ENCODE measurements around the gene ZFP36L1. TPM values are rescaled to one million over a fixed set of nuclear protein-coding genes. Genes with fewer than 3 reads are reported as not detected.

Gene ZFP36L1
- total RNA-seq, 2 donors from 2014 or later: 97.0 to 123 TPM

GRCh38 chr14:68815298-68816182, 22.7 kb upstream of the ZFP36L1 start:
- Histone ChIP-seq H3K9me3 (no peaks in the 10 kb centered on the region), H3K9ac (ENCODE audit: low read depth in 2 of 2, low read length in 2 of 2) (peak overlapping the region; percentile 84 to 93), H3K27me3 (no peaks in the 10 kb centered on the region), H3K4me3 (peak overlapping the region; percentile 47), H3K4me1 (peaks cover 10% of the 10 kb centered on the region), H3K27ac (peak overlapping the region; percentile 99), H3K36me3 (no peaks in the 10 kb centered on the region)
- intact Hi-C loops (cut with DNase I): loop anchor here (2.0 to 5.0 kb wide), 2 partner anchors 565 to 873 kb away; no protein-coding TSS in a partner anchor
- no peak for DNase-seq
- no peak for TF ChIP-seq CTCF (IDR thresholded peaks at IDR 0.05)

- H3K9ac ChIP-seq (ENCODE audit: low read depth in 2 of 2, low read length in 2 of 2): peak overlapping the region; percentile 61 to 84
- H3K9me3 ChIP-seq: no peaks in the 10 kb centered on the region
- no peak for DNase-seq
- intact Hi-C loops (cut with DNase I): loop anchor here (5.0 kb wide), 1 partner anchor 872 kb away; no protein-coding TSS in a partner anchor
- TF ChIP-seq CTCF (IDR thresholded peaks at IDR 0.05): no peak
- H3K4me3 ChIP-seq: no peak overlapping the region
- peak overlapping the region; percentile 99 for H3K27ac ChIP-seq
- peaks cover 10% of the 10 kb centered on the region for H3K4me1 ChIP-seq
- H3K27me3 ChIP-seq: no peaks in the 10 kb centered on the region
- H3K36me3 ChIP-seq: no peaks in the 10 kb centered on the region
Observed at GRCh38 chr14:68814539-68815297, 21.9 kb upstream of the ZFP36L1 start.

- Histone ChIP-seq H3K4me1 (peaks cover 10% of the 10 kb centered on the region), H3K27ac (peak overlapping the region; percentile 99), H3K36me3 (no peaks in the 10 kb centered on the region), H3K27me3 (no peaks in the 10 kb centered on the region), H3K9ac (ENCODE audit: low read depth in 2 of 2, low read length in 2 of 2) (peak overlapping the region; percentile 61 to 84), H3K9me3 (no peaks in the 10 kb centered on the region), H3K4me3 (no peak overlapping the region)
- no peak for DNase-seq
- intact Hi-C loops (cut with DNase I): no loop called here
- no peak for TF ChIP-seq CTCF (IDR thresholded peaks at IDR 0.05)
Observed at GRCh38 chr14:68814238-68814538, 21.3 kb upstream of the ZFP36L1 start.

GRCh38 chr14:68813318-68813838, 20.5 kb upstream of the ZFP36L1 start:
- Histone ChIP-seq H3K9ac (ENCODE audit: low read depth in 2 of 2, low read length in 2 of 2) (peak overlapping the region in 1 of 2 donors; percentile 84), H3K4me1 (peaks cover 10% of the 10 kb centered on the region), H3K9me3 (no peaks in the 10 kb centered on the region), H3K27me3 (no peaks in the 10 kb centered on the region), H3K27ac (peak overlapping the region; percentile 99), H3K4me3 (no peak overlapping the region), H3K36me3 (no peaks in the 10 kb centered on the region)
- intact Hi-C loops (cut with DNase I): no loop called here
- DNase-seq: no peak
- no peak for TF ChIP-seq CTCF (IDR thresholded peaks at IDR 0.05)

GRCh38 chr14:68811171-68811570, 18.3 kb upstream of the ZFP36L1 start:
- DNase-seq: no peak
- TF ChIP-seq CTCF (IDR thresholded peaks at IDR 0.05): no peak
- Histone ChIP-seq H3K4me1 (peaks cover 19% of the 10 kb centered on the region), H3K36me3 (no peaks in the 10 kb centered on the region), H3K9me3 (no peaks in the 10 kb centered on the region), H3K27ac (no peak overlapping the region), H3K4me3 (no peak overlapping the region), H3K27me3 (no peaks in the 10 kb centered on the region), H3K9ac (ENCODE audit: low read depth in 2 of 2, low read length in 2 of 2) (no peak overlapping the region)
- intact Hi-C loops (cut with DNase I): no loop called here

Measured in colonic mucosa (tissue), 4 donors.